ENCODE data around the gene AGMO. TPM values are rescaled to one million over a fixed set of nuclear protein-coding genes. Genes with fewer than 3 reads are reported as not detected.

The AGMO gene
- total RNA-seq, 2 experiments from 2014 or later = not detected

GRCh38 chr7:15175152-15175551 lies 386.7 kb downstream of the AGMO start:
- no peaks in the 10 kb centered on the region for H3K4me1 Mint-ChIP-seq
- ATAC-seq (no peak), DNase-seq (no peak)
- H3K36me3 Mint-ChIP-seq (ENCODE audit: low read depth) = no peaks in the 10 kb centered on the region
- H3K9me3 Mint-ChIP-seq (ENCODE audit: low read depth) = peaks cover 6% of the 10 kb centered on the region
- no peak overlapping the region for H3K4me3 Mint-ChIP-seq
- no peak overlapping the region for H3K27ac Mint-ChIP-seq
- POLR2A ChIA-PET = no interaction called here
- H3K27me3 Mint-ChIP-seq = no peaks in the 10 kb centered on the region
- intact Hi-C loops (cut with DNase I, micrococcal nuclease) = no loop called here
- CTCF ChIA-PET = no interaction called here

- H3K4me1 Mint-ChIP-seq = no peaks in the 10 kb centered on the region
- H3K4me3 Mint-ChIP-seq = no peak overlapping the region
- DNase-seq (no peak), ATAC-seq (no peak)
- ChIA-PET CTCF (no interaction called here), POLR2A (no interaction called here)
- intact Hi-C loops (cut with DNase I, micrococcal nuclease) = no loop called here
- H3K36me3 Mint-ChIP-seq (ENCODE audit: low read depth) = no peaks in the 10 kb centered on the region
- H3K9me3 Mint-ChIP-seq (ENCODE audit: low read depth) = peaks cover 6% of the 10 kb centered on the region
- H3K27me3 Mint-ChIP-seq = no peaks in the 10 kb centered on the region
- H3K27ac Mint-ChIP-seq = no peak overlapping the region
These were observed 387.3 kb downstream of the AGMO start for GRCh38 chr7:15174485-15174884.

GRCh38 chr7:15168489-15168888 lies 393.3 kb downstream of the AGMO start:
- no peaks in the 10 kb centered on the region for H3K27me3 Mint-ChIP-seq
- ATAC-seq = no peak
- ChIA-PET CTCF (no interaction called here), POLR2A (no interaction called here)
- H3K27ac Mint-ChIP-seq = no peak overlapping the region
- DNase-seq = no peak
- no peaks in the 10 kb centered on the region for H3K36me3 Mint-ChIP-seq (ENCODE audit: low read depth)
- H3K4me3 Mint-ChIP-seq = no peak overlapping the region
- peaks cover 5% of the 10 kb centered on the region for H3K9me3 Mint-ChIP-seq (ENCODE audit: low read depth)
- intact Hi-C loops (cut with DNase I, micrococcal nuclease) = no loop called here
- no peaks in the 10 kb centered on the region for H3K4me1 Mint-ChIP-seq

GRCh38 chr7:15167912-15168311 lies 393.9 kb downstream of the AGMO start:
- no peak overlapping the region for H3K27ac Mint-ChIP-seq
- no peaks in the 10 kb centered on the region for H3K36me3 Mint-ChIP-seq (ENCODE audit: low read depth)
- no peak for ATAC-seq
- POLR2A ChIA-PET = no interaction called here
- no peak overlapping the region for H3K4me3 Mint-ChIP-seq
- CTCF ChIA-PET = no interaction called here
- no peak for DNase-seq
- intact Hi-C loops (cut with DNase I, micrococcal nuclease) = no loop called here
- peaks cover 5% of the 10 kb centered on the region for H3K9me3 Mint-ChIP-seq (ENCODE audit: low read depth)
- H3K27me3 Mint-ChIP-seq = no peaks in the 10 kb centered on the region
- H3K4me1 Mint-ChIP-seq = no peaks in the 10 kb centered on the region

- no peaks in the 10 kb centered on the region for H3K4me1 Mint-ChIP-seq
- ChIA-PET CTCF (no interaction called here), POLR2A (no interaction called here)
- no peak overlapping the region for H3K4me3 Mint-ChIP-seq
- no peaks in the 10 kb centered on the region for H3K27me3 Mint-ChIP-seq
- H3K9me3 Mint-ChIP-seq (ENCODE audit: low read depth) = peaks cover 2% of the 10 kb centered on the region
- intact Hi-C loops (cut with DNase I, micrococcal nuclease) = no loop called here
- ATAC-seq (no peak), DNase-seq (no peak)
- H3K27ac Mint-ChIP-seq = no peak overlapping the region
- H3K36me3 Mint-ChIP-seq (ENCODE audit: low read depth) = no peaks in the 10 kb centered on the region
These were observed 395.2 kb downstream of the AGMO start for GRCh38 chr7:15166620-15167019.

- Mint-ChIP-seq H3K4me1 (no peaks in the 10 kb centered on the region), H3K9me3 (ENCODE audit: low read depth) (no peaks in the 10 kb centered on the region), H3K27me3 (no peaks in the 10 kb centered on the region), H3K36me3 (ENCODE audit: low read depth) (no peaks in the 10 kb centered on the region), H3K27ac (no peak overlapping the region), H3K4me3 (no peak overlapping the region)
- DNase-seq (no peak), ATAC-seq (no peak)
- POLR2A ChIA-PET = no interaction called here
- intact Hi-C loops (cut with DNase I, micrococcal nuclease) = no loop called here
- CTCF ChIA-PET = no interaction called here
These were observed 402.6 kb downstream of the AGMO start for GRCh38 chr7:15159261-15159660.

- H3K27me3 Mint-ChIP-seq = no peaks in the 10 kb centered on the region
- DNase-seq (no peak), ATAC-seq (no peak)
- CTCF ChIA-PET = no interaction called here
- intact Hi-C loops (cut with DNase I, micrococcal nuclease) = no loop called here
- H3K36me3 Mint-ChIP-seq (ENCODE audit: low read depth) = no peaks in the 10 kb centered on the region
- H3K4me1 Mint-ChIP-seq = no peaks in the 10 kb centered on the region
- no peak overlapping the region for H3K4me3 Mint-ChIP-seq
- H3K27ac Mint-ChIP-seq = no peak overlapping the region
- POLR2A ChIA-PET = no interaction called here
- H3K9me3 Mint-ChIP-seq (ENCODE audit: low read depth) = peaks cover 3% of the 10 kb centered on the region
These were observed 403.5 kb downstream of the AGMO start for GRCh38 chr7:15158141-15158810.

Other genes with a start within 250 kb of the AGMO start
- not detected for gene MEOX2, start 124.7 kb upstream of the AGMO start, total RNA-seq